Activated T-helper 1 cell treated with anti-CD3 and anti-CD28 coated beads, Interleukin-12 subunit alpha, Interleukin-12 subunit beta, Interleukin-2, Interleukin-4 antibody, amounts not matched to agents 30 ng/mL and 10 ng/mL and 1 ng/mL, durations not matched to agents 14 hours and 24 hours and 36 hours (primary cell): Measurements from ENCODE around the gene CROT. TPM values are rescaled to one million over a fixed set of nuclear protein-coding genes. Genes with fewer than 3 reads are reported as not detected.
"Not testable (repeated sequence)": the region's sequence is repeated elsewhere in the genome, so short reads cannot be mapped to it uniquely, and the experiment has no call there.

Source experiments
- DNase-seq: peaks from one replicate; pipeline ENCODE4 v3.0.0; 2021; ENCODE audit warnings: low spot score
- H3K27ac Mint-ChIP-seq: one replicate; pipeline ENCODE4 v1.8.0; 2021; ENCODE audit warnings: mild to moderate bottlenecking, mixed read lengths
- H3K27me3 Mint-ChIP-seq: one replicate; pipeline ENCODE4 v1.8.0; 2022; ENCODE audit warnings: mild to moderate bottlenecking, moderate library complexity, mixed read lengths; ENCODE audit not compliant: insufficient read depth
- H3K36me3 Mint-ChIP-seq: one replicate; pipeline ENCODE4 v1.8.0; 2021; ENCODE audit warnings: low read depth, mixed read lengths
- H3K4me1 Mint-ChIP-seq: one replicate; pipeline ENCODE4 v1.8.0; 2021; ENCODE audit warnings: low read depth, mixed read lengths
- H3K4me3 Mint-ChIP-seq: one replicate; pipeline ENCODE4 v1.8.0; 2021; ENCODE audit warnings: mild to moderate bottlenecking, moderate library complexity, mixed read lengths
- H3K9me3 Mint-ChIP-seq: one replicate; pipeline ENCODE4 v1.8.0; 2021; ENCODE audit warnings: mixed read lengths
- intact Hi-C: fragments of 100-400 bp; cut with micrococcal nuclease; formaldehyde crosslinking; loops from one replicate; pipeline ENCODE4 v1.15.1; 2024
- total RNA-seq: library from RNA; stranded (reverse); gene quantifications from 2 replicates; pipeline ENCODE4 v1.2.3, GENCODE V29; 2022

The CROT gene
- 5.9 and 6.5 TPM in 2 replicates for total RNA-seq

GRCh38 chr7:87345166-87345927 is at the start of gene CROT:
TSS of gene CROT (plus strand) at chr7:87345664. CDS start at chr7:87349069, 3,405 bp downstream.
- peaks cover 57% of the 10 kb centered on the region for H3K4me1 Mint-ChIP-seq
- H3K36me3 Mint-ChIP-seq: peaks cover 18% of the 10 kb centered on the region

GRCh38 chr7:87300756-87301155 is 44.7 kb upstream of the CROT start:
- peaks cover 7% of the 10 kb centered on the region for H3K9me3 Mint-ChIP-seq
- no peak overlapping the region for H3K27ac Mint-ChIP-seq
- no peaks in the 10 kb centered on the region for H3K27me3 Mint-ChIP-seq
- intact Hi-C loops: no loop called here
- H3K4me3 Mint-ChIP-seq: no peak overlapping the region
- no peaks in the 10 kb centered on the region for H3K36me3 Mint-ChIP-seq
- DNase-seq: no peak
- no peaks in the 10 kb centered on the region for H3K4me1 Mint-ChIP-seq

More at GRCh38 chr7:87345166-87345927, at the start of gene CROT:
- peak within 1 kb of the TSS; percentile 92 for H3K4me3 Mint-ChIP-seq
- peaks cover 1% of the 10 kb centered on the region for H3K27me3 Mint-ChIP-seq
- peak within 1 kb of the TSS; percentile 89 for H3K27ac Mint-ChIP-seq
- DNase-seq: peak; percentile 93
- intact Hi-C loops: loop anchor here (1.0 to 5.0 kb wide), 7 partner anchors 33 to 872 kb away; partner anchors contain the start of genes DBF4, DMTF1, RUNDC3B and SLC25A40
- H3K9me3 Mint-ChIP-seq: peaks cover under 1% of the 10 kb centered on the region

GRCh38 chr7:87310790-87311419 is 34.6 kb upstream of the CROT start:
- no peak overlapping the region for H3K4me3 Mint-ChIP-seq
- H3K9me3 Mint-ChIP-seq: no peaks in the 10 kb centered on the region
- no peaks in the 10 kb centered on the region for H3K36me3 Mint-ChIP-seq
- peaks cover 10% of the 10 kb centered on the region for H3K27me3 Mint-ChIP-seq
- intact Hi-C loops: no loop called here
- H3K4me1 Mint-ChIP-seq: no peaks in the 10 kb centered on the region
- H3K27ac Mint-ChIP-seq: no peak overlapping the region
- DNase-seq: no peak

- peaks cover 7% of the 10 kb centered on the region for H3K27me3 Mint-ChIP-seq
- intact Hi-C loops: loop anchor here (1.0 to 2.0 kb wide), 3 partner anchors 32 to 386 kb away; partner anchors contain the start of gene CROT
- no peaks in the 10 kb centered on the region for H3K4me1 Mint-ChIP-seq
Measured at GRCh38 chr7:87312215-87312865, 33.1 kb upstream of the CROT start.

GRCh38 chr7:87316097-87316700 is 29.3 kb upstream of the CROT start:
- DNase-seq: no peak
- intact Hi-C loops: no loop called here
- H3K9me3 Mint-ChIP-seq: no peaks in the 10 kb centered on the region
- no peaks in the 10 kb centered on the region for H3K4me1 Mint-ChIP-seq
- no peak overlapping the region for H3K4me3 Mint-ChIP-seq
- H3K27ac Mint-ChIP-seq: no peak overlapping the region
- H3K36me3 Mint-ChIP-seq: no peaks in the 10 kb centered on the region
- H3K27me3 Mint-ChIP-seq: peaks cover 3% of the 10 kb centered on the region

More at GRCh38 chr7:87312215-87312865, 33.1 kb upstream of the CROT start:
- DNase-seq: peak; percentile 44
- no peaks in the 10 kb centered on the region for H3K36me3 Mint-ChIP-seq
- H3K27ac Mint-ChIP-seq: no peak overlapping the region
- no peaks in the 10 kb centered on the region for H3K9me3 Mint-ChIP-seq
- no peak overlapping the region for H3K4me3 Mint-ChIP-seq

GRCh38 chr7:87316846-87317552 is 28.5 kb upstream of the CROT start:
- no peak for DNase-seq
- intact Hi-C loops: no loop called here
- Mint-ChIP-seq H3K9me3 (peaks cover 7% of the 10 kb centered on the region), H3K4me1 (no peaks in the 10 kb centered on the region), H3K27ac (no peak overlapping the region), H3K27me3 (peaks cover 3% of the 10 kb centered on the region), H3K4me3 (no peak overlapping the region), H3K36me3 (peaks cover 6% of the 10 kb centered on the region)

GRCh38 chr7:87317691-87318245 is 27.7 kb upstream of the CROT start:
- Mint-ChIP-seq H3K36me3 (peaks cover 8% of the 10 kb centered on the region), H3K27me3 (peaks cover 3% of the 10 kb centered on the region), H3K4me3 (no peak overlapping the region), H3K27ac (no peak overlapping the region), H3K4me1 (no peaks in the 10 kb centered on the region), H3K9me3 (peaks cover 9% of the 10 kb centered on the region)
- DNase-seq: no peak
- intact Hi-C loops: no loop called here

- DNase-seq: no peak
- H3K27me3 Mint-ChIP-seq: peaks cover 3% of the 10 kb centered on the region
- H3K9me3 Mint-ChIP-seq: peaks cover 9% of the 10 kb centered on the region
- H3K4me3 Mint-ChIP-seq: no peak overlapping the region
- no peak overlapping the region for H3K27ac Mint-ChIP-seq
- no peaks in the 10 kb centered on the region for H3K4me1 Mint-ChIP-seq
- peaks cover 8% of the 10 kb centered on the region for H3K36me3 Mint-ChIP-seq
- intact Hi-C loops: no loop called here
Measured at GRCh38 chr7:87318741-87319140, 26.7 kb upstream of the CROT start.

- DNase-seq, H3K27me3 Mint-ChIP-seq, H3K36me3 Mint-ChIP-seq, intact Hi-C loops, H3K9me3 Mint-ChIP-seq, H3K4me1 Mint-ChIP-seq, H3K27ac Mint-ChIP-seq: not testable (repeated sequence)
- peak overlapping the region; percentile 60 for H3K4me3 Mint-ChIP-seq
Measured at GRCh38 chr7:87319154-87319581, 26.3 kb upstream of the CROT start.

GRCh38 chr7:87322912-87323311 is 22.6 kb upstream of the CROT start:
- Mint-ChIP-seq H3K4me1 (peaks cover 4% of the 10 kb centered on the region), H3K4me3 (no peak overlapping the region), H3K27ac (no peak overlapping the region), H3K27me3 (peaks cover 3% of the 10 kb centered on the region), H3K36me3 (peaks cover 12% of the 10 kb centered on the region), H3K9me3 (peaks cover 21% of the 10 kb centered on the region)
- DNase-seq: no peak
- intact Hi-C loops: no loop called here

GRCh38 chr7:87325576-87326370 is 19.7 kb upstream of the CROT start:
- no peak for DNase-seq
- H3K27ac Mint-ChIP-seq: no peak overlapping the region
- no peak overlapping the region for H3K4me3 Mint-ChIP-seq
- intact Hi-C loops: no loop called here
- peaks cover 44% of the 10 kb centered on the region for H3K9me3 Mint-ChIP-seq
- peaks cover 4% of the 10 kb centered on the region for H3K4me1 Mint-ChIP-seq
- H3K27me3 Mint-ChIP-seq: no peaks in the 10 kb centered on the region
- H3K36me3 Mint-ChIP-seq: peaks cover 16% of the 10 kb centered on the region
